ENCODE data around the gene FOXG1. TPM values are rescaled to one million over a fixed set of nuclear protein-coding genes. Genes with fewer than 3 reads are reported as not detected.

FOXG1 gene
- polyA plus RNA-seq (2013): not detected

GRCh38 chr14:28766469-28766955 lies at the start of gene FOXG1:
TSS of gene FOXG1 (plus strand) at chr14:28766787. CDS start at chr14:28767280, 493 bp downstream.
- H3K36me3 ChIP-seq (ENCODE audit: control insufficient read depth in 4 of 4, insufficient read depth in 4 of 4, low read length in 3 of 4): no peaks in the 10 kb centered on the region
- DNase-seq: peak in 1 of 3 donors; percentile 33
- H3K27me3 ChIP-seq (replicated peaks in 2 of 5; ENCODE audit: control insufficient read depth in 4 of 5, insufficient read depth in 5 of 5, low read length in 4 of 5): peaks cover 39 to 89% (median 62%) of the 10 kb centered on the region in 5 experiments
- peaks cover 3 to 13% (median 6%) of the 10 kb centered on the region in 5 experiments for H3K9me3 ChIP-seq (ENCODE audit: control extremely low read depth in 1 of 5, control insufficient read depth in 4 of 5, insufficient read depth in 2 of 5, low read depth in 1 of 5, low read length in 4 of 5)
- ChIA-PET POLR2A (no interaction called here), CTCF (interaction anchor here (2.1 to 2.9 kb wide), 2 partner anchors 10 to 12 kb away, joined by 6 to 10 read pairs; no protein-coding TSS in a partner anchor)
- H3K4me1 ChIP-seq (ENCODE audit: control extremely low read depth in 1 of 4, control insufficient read depth in 4 of 4, insufficient read depth in 4 of 4, low read length in 3 of 4): peaks cover 0 to 6% (median 3%) of the 10 kb centered on the region in 4 experiments
- no peak within 1 kb of the TSS for H3K27ac ChIP-seq (ENCODE audit: insufficient read depth in 1 of 2, low read depth in 1 of 2, low read length in 2 of 2, poor library complexity in 1 of 2, severe bottlenecking in 2 of 2)
- peak within 1 kb of the TSS in 3 of 7 experiments; percentile 36 to 63 (median 40) for H3K4me3 ChIP-seq (ENCODE audit: control insufficient read depth in 1 of 7, extremely low read depth in 1 of 7, insufficient read depth in 4 of 7, low read depth in 2 of 7, low read length in 6 of 7)
- 0% methylated on average over 37 of the region's 58 CpGs for WGBS (ENCODE audit: insufficient coverage)

- POLR2A ChIA-PET: no interaction called here
- CTCF ChIA-PET: no interaction called here
- no peaks in the 10 kb centered on the region for H3K27me3 ChIP-seq (replicated peaks in 2 of 5; ENCODE audit: control insufficient read depth in 4 of 5, insufficient read depth in 5 of 5, low read length in 4 of 5)
- H3K4me1 ChIP-seq (ENCODE audit: control extremely low read depth in 1 of 4, control insufficient read depth in 4 of 4, insufficient read depth in 4 of 4, low read length in 3 of 4): no peaks in the 10 kb centered on the region
- H3K9me3 ChIP-seq (ENCODE audit: control extremely low read depth in 1 of 5, control insufficient read depth in 4 of 5, insufficient read depth in 2 of 5, low read depth in 1 of 5, low read length in 4 of 5): no peaks in the 10 kb centered on the region
- H3K27ac ChIP-seq (ENCODE audit: insufficient read depth in 1 of 2, low read depth in 1 of 2, low read length in 2 of 2, poor library complexity in 1 of 2, severe bottlenecking in 2 of 2): no peak overlapping the region
- no peaks in the 10 kb centered on the region for H3K36me3 ChIP-seq (ENCODE audit: control insufficient read depth in 4 of 4, insufficient read depth in 4 of 4, low read length in 3 of 4)
- WGBS (ENCODE audit: insufficient coverage): 75% methylated on average over 4 of the region's 5 CpGs
- no peak overlapping the region for H3K4me3 ChIP-seq (ENCODE audit: control insufficient read depth in 1 of 7, extremely low read depth in 1 of 7, insufficient read depth in 4 of 7, low read depth in 2 of 7, low read length in 6 of 7)
- no peak for DNase-seq
Observed at GRCh38 chr14:28719130-28719529, 47.5 kb upstream of the FOXG1 start.

GRCh38 chr14:28731358-28731757 lies 35.2 kb upstream of the FOXG1 start:
- no peaks in the 10 kb centered on the region for H3K36me3 ChIP-seq (ENCODE audit: control insufficient read depth in 4 of 4, insufficient read depth in 4 of 4, low read length in 3 of 4)
- H3K4me1 ChIP-seq (ENCODE audit: control extremely low read depth in 1 of 4, control insufficient read depth in 4 of 4, insufficient read depth in 4 of 4, low read length in 3 of 4): no peaks in the 10 kb centered on the region
- H3K27me3 ChIP-seq (replicated peaks in 2 of 5; ENCODE audit: control insufficient read depth in 4 of 5, insufficient read depth in 5 of 5, low read length in 4 of 5): no peaks in the 10 kb centered on the region
- ChIA-PET POLR2A (no interaction called here), CTCF (interaction anchor here (0.7 kb wide), 1 partner anchor 21 kb away, joined by 3 read pairs; no protein-coding TSS in a partner anchor)
- no peak overlapping the region for H3K4me3 ChIP-seq (ENCODE audit: control insufficient read depth in 1 of 7, extremely low read depth in 1 of 7, insufficient read depth in 4 of 7, low read depth in 2 of 7, low read length in 6 of 7)
- no CpG with 5 or more reads among the region's 2 CpGs for WGBS (ENCODE audit: insufficient coverage)
- H3K27ac ChIP-seq (ENCODE audit: insufficient read depth in 1 of 2, low read depth in 1 of 2, low read length in 2 of 2, poor library complexity in 1 of 2, severe bottlenecking in 2 of 2): no peak overlapping the region
- no peak for DNase-seq
- H3K9me3 ChIP-seq (ENCODE audit: control extremely low read depth in 1 of 5, control insufficient read depth in 4 of 5, insufficient read depth in 2 of 5, low read depth in 1 of 5, low read length in 4 of 5): no peaks in the 10 kb centered on the region

- no CpG with 5 or more reads among the region's 3 CpGs for WGBS (ENCODE audit: insufficient coverage)
- peaks cover 0 to 3% (median 0%) of the 10 kb centered on the region in 5 experiments for H3K27me3 ChIP-seq (replicated peaks in 2 of 5; ENCODE audit: control insufficient read depth in 4 of 5, insufficient read depth in 5 of 5, low read length in 4 of 5)
- no peak overlapping the region for H3K4me3 ChIP-seq (ENCODE audit: control insufficient read depth in 1 of 7, extremely low read depth in 1 of 7, insufficient read depth in 4 of 7, low read depth in 2 of 7, low read length in 6 of 7)
- ChIA-PET CTCF (no interaction called here), POLR2A (no interaction called here)
- H3K36me3 ChIP-seq (ENCODE audit: control insufficient read depth in 4 of 4, insufficient read depth in 4 of 4, low read length in 3 of 4): no peaks in the 10 kb centered on the region
- H3K27ac ChIP-seq (ENCODE audit: insufficient read depth in 1 of 2, low read depth in 1 of 2, low read length in 2 of 2, poor library complexity in 1 of 2, severe bottlenecking in 2 of 2): no peak overlapping the region
- no peaks in the 10 kb centered on the region for H3K4me1 ChIP-seq (ENCODE audit: control extremely low read depth in 1 of 4, control insufficient read depth in 4 of 4, insufficient read depth in 4 of 4, low read length in 3 of 4)
- H3K9me3 ChIP-seq (ENCODE audit: control extremely low read depth in 1 of 5, control insufficient read depth in 4 of 5, insufficient read depth in 2 of 5, low read depth in 1 of 5, low read length in 4 of 5): peaks cover 0 to 3% (median 0%) of the 10 kb centered on the region in 5 experiments
- no peak for DNase-seq
Observed at GRCh38 chr14:28742171-28742846, 24.3 kb upstream of the FOXG1 start.

DNA sequence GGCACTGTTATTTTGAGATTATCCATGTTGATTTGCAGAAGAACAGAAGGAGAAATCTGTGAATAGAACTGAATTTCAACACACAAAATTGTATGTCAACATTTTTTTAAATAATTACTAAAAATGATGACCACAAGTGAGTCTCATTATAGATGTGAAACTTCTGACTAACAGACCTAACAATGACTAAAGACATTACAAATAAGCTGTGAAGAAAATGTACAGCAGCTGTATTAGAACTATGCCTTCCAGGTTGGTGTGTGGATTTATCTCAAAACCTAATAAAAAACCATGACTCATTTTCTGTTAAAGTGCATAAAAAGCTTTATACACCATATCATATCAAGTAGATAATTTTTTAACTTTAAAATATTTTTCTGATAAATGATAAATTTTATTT lies 22.5 kb upstream of the FOXG1 start:
- no peaks in the 10 kb centered on the region for H3K36me3 ChIP-seq (ENCODE audit: control insufficient read depth in 4 of 4, insufficient read depth in 4 of 4, low read length in 3 of 4)
- H3K4me3 ChIP-seq (ENCODE audit: control insufficient read depth in 1 of 7, extremely low read depth in 1 of 7, insufficient read depth in 4 of 7, low read depth in 2 of 7, low read length in 6 of 7): no peak overlapping the region
- ChIA-PET POLR2A (no interaction called here), CTCF (interaction anchor here (1.3 kb wide), 1 partner anchor 10 kb away, joined by 4 read pairs; no protein-coding TSS in a partner anchor)
- no peak overlapping the region for H3K27ac ChIP-seq (ENCODE audit: insufficient read depth in 1 of 2, low read depth in 1 of 2, low read length in 2 of 2, poor library complexity in 1 of 2, severe bottlenecking in 2 of 2)
- H3K9me3 ChIP-seq (ENCODE audit: control extremely low read depth in 1 of 5, control insufficient read depth in 4 of 5, insufficient read depth in 2 of 5, low read depth in 1 of 5, low read length in 4 of 5): peaks cover 0 to 3% (median 0%) of the 10 kb centered on the region in 5 experiments
- peaks cover 0 to 3% (median 0%) of the 10 kb centered on the region in 5 experiments for H3K27me3 ChIP-seq (replicated peaks in 2 of 5; ENCODE audit: control insufficient read depth in 4 of 5, insufficient read depth in 5 of 5, low read length in 4 of 5)
- DNase-seq: no peak
- H3K4me1 ChIP-seq (ENCODE audit: control extremely low read depth in 1 of 4, control insufficient read depth in 4 of 4, insufficient read depth in 4 of 4, low read length in 3 of 4): no peaks in the 10 kb centered on the region

- ChIA-PET CTCF (no interaction called here), POLR2A (no interaction called here)
- H3K27ac ChIP-seq (ENCODE audit: insufficient read depth in 1 of 2, low read depth in 1 of 2, low read length in 2 of 2, poor library complexity in 1 of 2, severe bottlenecking in 2 of 2): no peak overlapping the region
- peaks cover 0 to 3% (median 0%) of the 10 kb centered on the region in 5 experiments for H3K27me3 ChIP-seq (replicated peaks in 2 of 5; ENCODE audit: control insufficient read depth in 4 of 5, insufficient read depth in 5 of 5, low read length in 4 of 5)
- no peaks in the 10 kb centered on the region for H3K4me1 ChIP-seq (ENCODE audit: control extremely low read depth in 1 of 4, control insufficient read depth in 4 of 4, insufficient read depth in 4 of 4, low read length in 3 of 4)
- WGBS (ENCODE audit: insufficient coverage): 29% methylated on average over 1 of the region's 1 CpG
- DNase-seq: no peak
- no peak overlapping the region for H3K4me3 ChIP-seq (ENCODE audit: control insufficient read depth in 1 of 7, extremely low read depth in 1 of 7, insufficient read depth in 4 of 7, low read depth in 2 of 7, low read length in 6 of 7)
- H3K9me3 ChIP-seq (ENCODE audit: control extremely low read depth in 1 of 5, control insufficient read depth in 4 of 5, insufficient read depth in 2 of 5, low read depth in 1 of 5, low read length in 4 of 5): peaks cover 0 to 3% (median 0%) of the 10 kb centered on the region in 5 experiments
- H3K36me3 ChIP-seq (ENCODE audit: control insufficient read depth in 4 of 4, insufficient read depth in 4 of 4, low read length in 3 of 4): no peaks in the 10 kb centered on the region
Observed at GRCh38 chr14:28745176-28745575, 21.4 kb upstream of the FOXG1 start.

- H3K4me3 ChIP-seq (ENCODE audit: control insufficient read depth in 1 of 7, extremely low read depth in 1 of 7, insufficient read depth in 4 of 7, low read depth in 2 of 7, low read length in 6 of 7): no peak overlapping the region
- no peak for DNase-seq
- WGBS (ENCODE audit: insufficient coverage): 91% methylated on average over 1 of the region's 1 CpG
- H3K27ac ChIP-seq (ENCODE audit: insufficient read depth in 1 of 2, low read depth in 1 of 2, low read length in 2 of 2, poor library complexity in 1 of 2, severe bottlenecking in 2 of 2): no peak overlapping the region
- CTCF ChIA-PET: interaction anchor here (0.6 kb wide), 1 partner anchor 26 kb away, joined by 5 read pairs; no protein-coding TSS in a partner anchor
- H3K27me3 ChIP-seq (replicated peaks in 2 of 5; ENCODE audit: control insufficient read depth in 4 of 5, insufficient read depth in 5 of 5, low read length in 4 of 5): peaks cover 0 to 5% (median under 1%) of the 10 kb centered on the region in 5 experiments
- POLR2A ChIA-PET: no interaction called here
- no peaks in the 10 kb centered on the region for H3K36me3 ChIP-seq (ENCODE audit: control insufficient read depth in 4 of 4, insufficient read depth in 4 of 4, low read length in 3 of 4)
- no peaks in the 10 kb centered on the region for H3K4me1 ChIP-seq (ENCODE audit: control extremely low read depth in 1 of 4, control insufficient read depth in 4 of 4, insufficient read depth in 4 of 4, low read length in 3 of 4)
- peaks cover 0 to 3% (median 0%) of the 10 kb centered on the region in 5 experiments for H3K9me3 ChIP-seq (ENCODE audit: control extremely low read depth in 1 of 5, control insufficient read depth in 4 of 5, insufficient read depth in 2 of 5, low read depth in 1 of 5, low read length in 4 of 5)
Observed at GRCh38 chr14:28746247-28746646, 20.3 kb upstream of the FOXG1 start.
